Measurements from ENCODE around the gene ZSWIM7.
A peak's percentile ranks its signal among the peaks of the same experiment; 100 is the strongest.
"Not testable (repeated sequence)": the region's sequence is repeated elsewhere in the genome, so short reads cannot be mapped to it uniquely, and the experiment has no call there.

Gene ZSWIM7

DNA sequence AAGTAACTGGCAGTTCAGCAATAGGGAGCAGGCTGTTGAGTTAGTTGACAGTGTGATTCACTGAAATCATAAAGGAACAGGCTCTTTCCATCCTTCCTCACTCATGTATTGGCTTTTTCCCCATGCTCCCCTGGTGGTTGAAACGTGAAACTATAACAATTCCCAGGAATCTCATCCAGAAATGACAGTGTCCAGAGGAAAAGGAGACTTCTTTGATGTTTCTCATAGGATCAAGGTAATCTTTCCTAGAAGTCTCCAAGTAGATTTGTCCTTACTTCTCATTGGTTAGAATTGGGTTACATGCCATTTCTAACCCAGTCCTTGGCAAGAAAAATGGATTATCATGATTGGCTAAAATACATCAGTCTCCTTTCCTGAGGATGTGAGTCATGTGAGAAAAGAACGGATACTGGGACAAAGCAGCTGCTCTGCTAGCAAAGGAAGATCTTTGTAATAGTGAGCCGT lies 14.5 kb upstream of the ZSWIM7 start:
- no peaks in the 10 kb centered on the region for H3K27me3 Mint-ChIP-seq (ENCODE audit: low read depth)
- no peak overlapping the region for H3K4me3 Mint-ChIP-seq
- H3K9me3 Mint-ChIP-seq = no peaks in the 10 kb centered on the region
- peaks cover 55% of the 10 kb centered on the region for H3K36me3 Mint-ChIP-seq (ENCODE audit: low read depth)
- peaks cover 8% of the 10 kb centered on the region for H3K4me1 Mint-ChIP-seq (ENCODE audit: low read depth)
- DNase-seq (ENCODE audit: low spot score) = no peak
- no peak overlapping the region for H3K27ac Mint-ChIP-seq

DNA sequence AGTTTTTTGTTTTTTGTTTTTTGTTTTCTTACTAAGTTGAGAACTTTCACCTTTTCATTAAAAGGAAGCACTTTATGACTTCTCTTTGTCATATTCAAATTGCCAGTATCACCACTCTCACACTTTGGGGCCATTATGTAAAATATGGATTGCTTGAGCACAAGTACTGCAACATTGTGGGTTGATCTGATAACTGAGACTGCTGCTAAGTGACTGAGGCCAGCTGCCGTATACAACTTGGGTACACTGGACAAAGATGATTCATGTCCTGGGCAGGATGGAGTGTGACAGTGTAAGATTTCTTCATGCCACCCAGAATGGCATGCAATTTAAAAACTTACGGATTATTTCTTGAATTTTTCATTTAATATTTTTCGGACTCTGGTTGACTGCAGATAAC lies 7.9 kb upstream of the ZSWIM7 start:
- no peak overlapping the region for H3K27ac Mint-ChIP-seq
- no peaks in the 10 kb centered on the region for H3K27me3 Mint-ChIP-seq (ENCODE audit: low read depth)
- H3K9me3 Mint-ChIP-seq = no peaks in the 10 kb centered on the region
- H3K4me1 Mint-ChIP-seq (ENCODE audit: low read depth) = peaks cover 22% of the 10 kb centered on the region
- H3K4me3 Mint-ChIP-seq = no peak overlapping the region
- H3K36me3 Mint-ChIP-seq (ENCODE audit: low read depth) = peaks cover 81% of the 10 kb centered on the region
- DNase-seq (ENCODE audit: low spot score) = peak; percentile 39

DNA sequence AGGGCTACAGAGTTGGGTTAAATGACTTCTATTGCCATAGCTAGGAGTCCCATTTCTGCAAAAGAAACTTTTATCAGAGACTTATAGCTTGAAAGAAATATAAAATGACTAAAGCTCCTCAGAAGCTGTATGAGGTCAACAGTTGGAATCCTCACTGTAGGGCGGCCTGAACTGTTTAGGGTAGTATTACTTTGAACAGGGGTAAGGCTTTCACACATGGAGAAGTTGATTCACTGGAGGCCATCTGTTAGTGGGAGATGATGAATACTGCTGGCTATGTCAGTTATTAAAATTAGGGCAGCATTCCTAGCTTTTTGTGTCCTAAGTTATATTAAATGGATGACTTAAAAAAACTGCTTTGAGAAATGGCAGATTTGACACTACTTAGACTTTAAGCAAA lies 6.1 kb upstream of the ZSWIM7 start:
- Mint-ChIP-seq H3K36me3 (ENCODE audit: low read depth) (peaks cover 84% of the 10 kb centered on the region), H3K27me3 (ENCODE audit: low read depth) (no peaks in the 10 kb centered on the region), H3K9me3 (no peaks in the 10 kb centered on the region), H3K4me1 (ENCODE audit: low read depth) (peaks cover 28% of the 10 kb centered on the region), H3K27ac (no peak overlapping the region), H3K4me3 (no peak overlapping the region)
- no peak for DNase-seq (ENCODE audit: low spot score)

DNA sequence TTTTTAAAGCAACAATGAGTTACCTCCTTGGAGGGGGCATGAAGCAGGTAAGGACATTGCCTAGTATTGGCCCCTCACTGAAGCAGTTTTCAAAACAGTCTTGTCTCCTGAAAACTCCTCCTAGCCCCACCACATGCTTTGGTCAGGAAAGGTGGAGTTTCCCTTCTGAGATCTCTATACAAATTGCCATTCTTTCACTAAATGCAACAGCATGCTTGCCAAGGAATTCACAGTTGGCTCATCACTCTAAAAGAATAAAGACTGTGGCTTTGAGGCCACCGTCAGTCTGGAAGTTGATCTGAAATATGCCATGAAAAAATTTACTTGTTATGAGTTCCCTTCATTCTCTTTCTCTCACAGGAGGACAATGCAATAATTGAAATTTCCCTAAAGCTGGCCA lies 4.3 kb upstream of the ZSWIM7 start:
- H3K27ac Mint-ChIP-seq = no peak overlapping the region
- DNase-seq (ENCODE audit: low spot score) = no peak
- H3K9me3 Mint-ChIP-seq = no peaks in the 10 kb centered on the region
- peaks cover 32% of the 10 kb centered on the region for H3K4me1 Mint-ChIP-seq (ENCODE audit: low read depth)
- H3K4me3 Mint-ChIP-seq = no peak overlapping the region
- H3K27me3 Mint-ChIP-seq (ENCODE audit: low read depth) = no peaks in the 10 kb centered on the region
- peaks cover 79% of the 10 kb centered on the region for H3K36me3 Mint-ChIP-seq (ENCODE audit: low read depth)

DNA sequence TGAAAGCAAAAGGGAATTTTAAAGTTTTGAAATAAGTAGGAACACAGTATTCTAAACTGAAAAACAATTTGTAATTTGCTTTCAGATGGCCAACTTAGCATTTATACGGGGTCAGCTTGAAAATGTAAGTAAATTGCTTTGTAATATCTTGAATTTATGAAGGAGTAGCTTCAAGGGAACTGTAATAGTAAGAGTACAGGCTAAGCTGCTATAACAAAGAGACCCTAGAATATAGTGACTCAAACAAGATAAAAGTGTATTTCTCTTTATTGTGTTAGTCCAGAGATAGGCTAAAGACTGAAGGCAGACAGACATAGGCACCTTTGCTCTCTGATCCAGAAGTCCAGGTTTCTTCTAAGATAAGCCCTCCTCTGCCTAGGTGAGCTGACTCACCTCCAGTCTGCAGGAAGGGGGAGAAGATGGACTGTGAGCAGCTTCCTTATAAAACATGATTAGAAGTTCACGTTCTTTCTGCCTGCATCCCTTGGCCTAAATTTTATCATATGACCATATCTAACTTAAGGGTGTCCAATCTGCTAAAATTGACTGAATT lies 3.3 kb upstream of the ZSWIM7 start:
- Mint-ChIP-seq H3K27me3 (ENCODE audit: low read depth) (no peaks in the 10 kb centered on the region), H3K4me3 (no peak overlapping the region), H3K4me1 (ENCODE audit: low read depth) (peaks cover 26% of the 10 kb centered on the region), H3K27ac (no peak overlapping the region), H3K36me3 (ENCODE audit: low read depth) (peaks cover 68% of the 10 kb centered on the region), H3K9me3 (no peaks in the 10 kb centered on the region)
- DNase-seq (ENCODE audit: low spot score) = no peak

DNA sequence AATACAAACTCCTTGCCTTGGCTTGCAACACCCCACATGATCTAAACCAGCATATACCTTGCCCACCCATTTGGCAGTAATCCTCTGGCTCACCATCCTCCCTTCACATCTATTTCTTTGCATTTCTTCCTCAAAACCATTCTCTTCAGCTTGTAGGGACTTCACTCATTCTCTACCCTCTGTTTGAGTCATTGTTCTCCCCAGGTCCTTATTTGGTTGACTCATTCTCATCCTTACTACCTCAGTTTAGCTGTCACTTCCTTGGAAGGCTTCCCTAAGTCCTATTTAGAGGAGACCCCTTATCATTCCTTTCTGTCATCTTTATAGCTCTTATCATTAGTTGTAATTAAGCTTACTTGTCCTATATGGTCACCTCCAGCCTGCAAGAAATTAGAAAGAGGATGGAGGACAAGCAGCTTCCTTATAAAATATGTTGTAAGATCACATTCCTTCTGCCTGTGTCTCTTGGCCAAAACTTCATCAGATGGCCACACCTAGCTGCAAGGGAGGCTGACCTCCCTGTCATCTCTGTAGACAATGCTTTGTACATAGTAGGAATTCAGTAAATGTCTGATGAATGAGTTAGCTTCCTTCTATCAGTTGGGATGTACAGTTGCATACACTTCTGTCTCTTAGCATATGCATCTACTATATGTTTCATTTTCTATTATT lies 1.9 kb upstream of the ZSWIM7 start:
- DNase-seq (ENCODE audit: low spot score) = no peak
- peaks cover 56% of the 10 kb centered on the region for H3K36me3 Mint-ChIP-seq (ENCODE audit: low read depth)
- H3K9me3 Mint-ChIP-seq = no peaks in the 10 kb centered on the region
- H3K4me1 Mint-ChIP-seq (ENCODE audit: low read depth) = peaks cover 21% of the 10 kb centered on the region
- peak overlapping the region; percentile 94 for H3K27ac Mint-ChIP-seq
- H3K27me3 Mint-ChIP-seq (ENCODE audit: low read depth) = no peaks in the 10 kb centered on the region
- peak overlapping the region; percentile 92 for H3K4me3 Mint-ChIP-seq

DNA sequence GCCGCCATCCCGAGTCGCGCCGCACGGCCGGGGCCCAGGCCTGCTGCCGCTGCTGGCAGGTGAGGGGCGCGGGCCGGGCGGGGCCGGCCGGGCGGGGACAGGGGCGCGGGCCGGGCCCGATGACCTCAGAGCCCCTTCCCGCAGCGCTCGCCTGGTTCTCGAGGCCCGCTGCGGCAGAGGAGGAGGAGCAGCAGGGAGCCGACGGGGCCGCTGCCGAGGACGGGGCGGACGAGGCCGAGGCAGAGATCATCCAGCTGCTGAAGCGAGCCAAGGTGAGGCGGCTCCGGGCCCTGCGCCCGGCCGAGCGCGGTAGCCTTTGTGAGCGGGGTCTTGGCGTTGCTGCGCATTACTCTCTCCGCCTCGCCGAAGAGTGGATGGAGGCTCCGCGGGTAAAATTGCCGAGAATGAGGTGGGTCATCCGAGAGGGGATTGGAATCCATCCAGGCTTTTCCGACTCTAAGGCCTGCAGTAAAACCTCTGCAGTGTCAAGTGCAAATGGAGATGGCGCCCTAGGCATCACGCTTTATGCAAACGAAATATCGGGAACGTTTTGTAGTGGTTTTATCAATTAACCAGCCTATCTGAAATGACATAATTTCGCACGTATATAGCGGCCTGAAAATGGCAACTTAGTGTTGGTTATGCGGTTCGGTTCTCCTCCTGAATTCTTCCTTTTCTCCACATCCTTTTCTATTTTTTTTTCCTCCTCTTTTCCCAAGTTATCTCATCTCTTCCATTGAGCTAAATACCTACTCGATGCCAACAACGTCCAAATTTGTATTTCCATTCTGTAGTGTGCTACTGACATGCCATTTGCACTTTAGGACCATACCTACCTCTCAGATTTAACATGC lies 697 bp upstream of the ZSWIM7 start:
- H3K4me3 Mint-ChIP-seq = peak overlapping the region; percentile 92
- H3K27me3 Mint-ChIP-seq (ENCODE audit: low read depth) = no peaks in the 10 kb centered on the region
- H3K4me1 Mint-ChIP-seq (ENCODE audit: low read depth) = peaks cover 20% of the 10 kb centered on the region
- no peaks in the 10 kb centered on the region for H3K9me3 Mint-ChIP-seq
- no peak for DNase-seq (ENCODE audit: low spot score)
- H3K36me3 Mint-ChIP-seq (ENCODE audit: low read depth) = peaks cover 46% of the 10 kb centered on the region
- H3K27ac Mint-ChIP-seq = peak overlapping the region; percentile 94

DNA sequence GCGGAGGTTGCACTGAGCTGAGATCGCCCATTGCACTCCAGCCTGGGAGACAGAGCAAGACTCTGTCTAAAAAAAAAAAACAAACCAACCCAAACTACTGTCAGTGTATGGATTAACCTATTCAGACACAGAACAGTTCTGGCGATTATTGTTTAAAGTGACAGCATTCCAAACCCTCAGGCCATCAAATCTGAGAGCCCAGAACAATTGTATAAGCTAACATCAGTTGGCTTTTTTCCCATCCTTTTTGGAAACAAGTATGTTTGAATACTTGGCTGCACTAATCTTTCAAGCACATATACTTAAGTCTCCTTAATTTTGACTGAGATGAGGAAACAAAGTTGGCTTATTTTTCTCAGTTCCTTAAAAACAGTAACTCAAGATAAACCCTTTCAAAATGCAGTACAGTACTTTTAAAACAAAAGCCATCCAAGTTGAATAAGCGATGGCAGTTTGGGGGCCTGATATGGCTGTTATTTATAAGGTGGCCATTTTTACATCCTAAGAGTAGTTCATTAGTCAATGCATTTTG lies 1.4 kb downstream of the ZSWIM7 start:
- Mint-ChIP-seq H3K27me3 (ENCODE audit: low read depth) (no peaks in the 10 kb centered on the region), H3K4me1 (ENCODE audit: low read depth) (peaks cover 20% of the 10 kb centered on the region), H3K9me3 (no peaks in the 10 kb centered on the region), H3K4me3 (peak overlapping the region; percentile 95), H3K27ac (peak overlapping the region; percentile 100), H3K36me3 (ENCODE audit: low read depth) (peaks cover 28% of the 10 kb centered on the region)
- no peak for DNase-seq (ENCODE audit: low spot score)

DNA sequence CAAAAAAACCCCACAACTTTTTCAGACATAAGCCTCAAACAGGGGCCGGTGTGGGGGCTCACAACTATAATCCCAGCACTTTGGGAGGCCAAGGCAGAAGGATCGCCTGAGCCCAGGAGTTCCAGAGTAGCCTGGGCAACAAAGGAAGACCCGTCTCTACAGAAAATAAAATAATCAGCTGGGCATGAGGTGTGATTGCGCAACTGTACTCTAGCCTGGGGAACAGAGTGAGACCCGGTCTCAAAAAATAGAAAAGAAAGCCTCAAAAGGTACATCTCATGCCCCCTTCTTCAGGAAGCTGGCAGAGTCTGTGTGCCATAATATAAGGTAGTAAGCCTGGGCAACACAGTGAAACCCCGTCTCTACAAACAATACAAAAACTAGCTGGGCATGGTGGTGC lies 3.2 kb downstream of the ZSWIM7 start:
- no peak overlapping the region for H3K4me3 Mint-ChIP-seq
- H3K9me3 Mint-ChIP-seq = no peaks in the 10 kb centered on the region
- H3K27ac Mint-ChIP-seq = no peak overlapping the region
- DNase-seq (ENCODE audit: low spot score) = no peak
- peaks cover 13% of the 10 kb centered on the region for H3K4me1 Mint-ChIP-seq (ENCODE audit: low read depth)
- H3K36me3 Mint-ChIP-seq (ENCODE audit: low read depth) = peaks cover 11% of the 10 kb centered on the region
- no peaks in the 10 kb centered on the region for H3K27me3 Mint-ChIP-seq (ENCODE audit: low read depth)

DNA sequence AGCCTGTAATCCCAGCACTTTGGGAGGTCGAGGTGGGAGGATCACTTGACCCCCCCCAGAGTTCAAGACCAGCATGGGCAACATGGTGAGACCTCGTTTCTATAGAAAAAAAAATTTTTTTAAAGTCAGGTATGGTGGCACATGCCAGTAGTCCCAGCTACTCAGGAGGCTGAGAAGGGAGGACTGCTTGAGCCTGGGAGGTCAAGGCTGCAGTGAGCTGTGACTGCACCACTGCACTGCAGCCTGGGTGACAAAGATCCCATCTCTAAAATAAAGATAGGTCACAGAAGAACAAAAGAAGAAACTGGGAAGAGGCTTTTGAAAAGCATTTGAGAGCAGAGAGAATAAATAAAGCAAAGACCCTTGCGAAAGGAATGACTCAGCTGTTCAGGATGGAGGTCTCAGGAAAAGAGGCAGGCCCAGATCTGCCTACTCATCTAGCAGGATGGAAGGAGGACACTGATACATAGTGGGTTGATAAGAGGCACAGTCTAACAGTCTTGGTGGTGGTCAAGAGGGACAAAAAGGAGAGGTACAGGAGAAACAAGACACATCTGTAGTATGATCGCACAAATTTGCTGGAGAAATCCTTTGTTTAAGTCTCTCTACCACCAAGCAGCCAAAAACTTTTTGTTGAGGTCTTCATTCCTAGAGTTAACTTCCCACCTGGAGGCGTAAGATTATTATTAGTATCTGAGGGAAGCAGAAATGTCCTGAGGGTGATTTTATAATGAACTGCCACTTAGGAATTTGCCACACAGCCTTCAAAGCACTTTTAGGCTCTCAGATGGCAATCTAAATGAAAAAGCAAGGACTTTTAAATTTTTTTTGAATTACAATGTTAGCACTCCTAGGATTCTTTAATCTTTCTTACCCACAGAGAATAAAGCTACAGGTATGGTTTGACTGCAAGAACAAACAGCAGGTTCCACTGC lies 17.6 kb downstream of the ZSWIM7 start:
- Mint-ChIP-seq H3K4me3 (no peak overlapping the region), H3K9me3 (no peaks in the 10 kb centered on the region), H3K27me3 (ENCODE audit: low read depth) (no peaks in the 10 kb centered on the region), H3K4me1 (ENCODE audit: low read depth) (peaks cover 14% of the 10 kb centered on the region), H3K36me3 (ENCODE audit: low read depth) (peaks cover 33% of the 10 kb centered on the region), H3K27ac (no peak overlapping the region)
- DNase-seq (ENCODE audit: low spot score) = no peak

DNA sequence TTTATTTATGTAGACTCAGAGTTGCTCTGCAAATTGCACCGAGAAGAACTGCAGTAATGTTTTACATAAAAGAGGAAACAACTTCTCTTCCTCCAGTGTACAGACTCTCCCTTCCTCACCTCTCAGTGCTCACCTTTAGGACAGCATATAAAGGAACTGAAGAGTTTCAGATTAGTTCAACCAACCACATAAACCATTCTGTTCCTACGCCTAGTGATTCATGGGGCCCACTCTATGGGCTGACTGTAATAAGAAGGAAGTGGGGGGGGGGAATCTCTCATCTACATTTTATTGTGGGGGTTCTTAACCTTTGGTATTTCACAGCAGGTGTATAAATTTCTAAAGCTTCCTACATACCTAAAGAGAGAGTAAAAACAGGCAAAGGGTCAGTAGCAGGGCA lies 18.3 kb downstream of the ZSWIM7 start:
- H3K27ac Mint-ChIP-seq = no peak overlapping the region
- no peaks in the 10 kb centered on the region for H3K27me3 Mint-ChIP-seq (ENCODE audit: low read depth)
- no peaks in the 10 kb centered on the region for H3K9me3 Mint-ChIP-seq
- DNase-seq (ENCODE audit: low spot score) = peak; percentile 42
- H3K4me1 Mint-ChIP-seq (ENCODE audit: low read depth) = peaks cover 14% of the 10 kb centered on the region
- H3K4me3 Mint-ChIP-seq = no peak overlapping the region
- H3K36me3 Mint-ChIP-seq (ENCODE audit: low read depth) = peaks cover 31% of the 10 kb centered on the region

DNA sequence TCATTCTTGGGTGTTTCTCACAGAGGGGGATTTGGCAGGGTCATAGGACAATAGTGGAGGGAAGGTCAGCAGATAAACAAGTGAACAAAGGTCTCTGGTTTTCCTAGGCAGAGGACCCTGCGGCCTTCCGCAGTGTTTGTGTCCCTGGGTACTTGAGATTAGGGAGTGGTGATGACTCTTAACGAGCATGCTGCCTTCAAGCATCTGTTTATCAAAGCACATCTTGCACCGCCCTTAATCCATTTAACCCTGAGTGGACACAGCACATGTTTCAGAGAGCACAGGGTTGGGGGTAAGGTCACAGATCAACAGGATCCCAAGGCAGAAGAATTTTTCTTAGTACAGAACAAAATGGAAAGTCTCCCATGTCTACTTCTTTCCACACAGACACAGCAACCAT lies 20.5 kb downstream of the ZSWIM7 start:
- Mint-ChIP-seq H3K4me1 (ENCODE audit: low read depth) (peaks cover 14% of the 10 kb centered on the region), H3K36me3 (ENCODE audit: low read depth) (peaks cover 27% of the 10 kb centered on the region)
- DNase-seq (ENCODE audit: low spot score); H3K27me3 Mint-ChIP-seq (ENCODE audit: low read depth); H3K27ac Mint-ChIP-seq; H3K9me3 Mint-ChIP-seq; H3K4me3 Mint-ChIP-seq: not testable (repeated sequence)

DNA sequence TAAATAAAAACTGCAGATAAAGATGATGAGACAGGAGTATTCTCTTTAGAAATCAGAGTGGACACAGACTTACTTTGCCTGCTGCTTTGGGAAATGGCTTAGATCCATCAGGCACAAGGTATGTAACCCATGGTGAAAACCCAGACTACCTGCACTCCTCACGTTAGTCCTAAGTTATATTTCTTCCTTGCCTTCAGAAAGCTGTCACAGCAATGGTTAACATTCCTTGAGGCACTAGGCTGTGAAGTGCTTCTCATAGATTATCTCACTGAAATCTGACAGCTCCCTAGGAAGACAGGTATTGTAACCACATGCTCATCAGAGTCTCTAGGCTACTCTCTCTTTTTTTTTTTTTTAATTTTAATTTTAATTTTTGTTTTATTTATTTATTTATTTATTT lies 20.9 kb downstream of the ZSWIM7 start:
- H3K4me1 Mint-ChIP-seq (ENCODE audit: low read depth) = peaks cover 14% of the 10 kb centered on the region
- no peak overlapping the region for H3K27ac Mint-ChIP-seq
- no peak overlapping the region for H3K4me3 Mint-ChIP-seq

More for the DNA sequence above, 20.9 kb downstream of the ZSWIM7 start:
- DNase-seq (ENCODE audit: low spot score) = no peak
- no peaks in the 10 kb centered on the region for H3K9me3 Mint-ChIP-seq
- peaks cover 25% of the 10 kb centered on the region for H3K36me3 Mint-ChIP-seq (ENCODE audit: low read depth)
- H3K27me3 Mint-ChIP-seq (ENCODE audit: low read depth) = no peaks in the 10 kb centered on the region

Measured in T-helper 2 cell treated with Interferon-gamma antibody and Interleukin-4, amounts not matched to agents 5 μg/mL and 100 μg/mL, for 36 hours (primary cell).